NCI-H82 treated with DMSO at 0.1 percent for 48 hours (cell line): ENCODE measurements around the gene WNT10A.

Experiments used
- DNase-seq: peaks from one replicate; lab custom pipeline; 2025; ENCODE audit not compliant: unreplicated experiment; lab: John Stamatoyannopoulos, UW

Gene WNT10A

DNA sequence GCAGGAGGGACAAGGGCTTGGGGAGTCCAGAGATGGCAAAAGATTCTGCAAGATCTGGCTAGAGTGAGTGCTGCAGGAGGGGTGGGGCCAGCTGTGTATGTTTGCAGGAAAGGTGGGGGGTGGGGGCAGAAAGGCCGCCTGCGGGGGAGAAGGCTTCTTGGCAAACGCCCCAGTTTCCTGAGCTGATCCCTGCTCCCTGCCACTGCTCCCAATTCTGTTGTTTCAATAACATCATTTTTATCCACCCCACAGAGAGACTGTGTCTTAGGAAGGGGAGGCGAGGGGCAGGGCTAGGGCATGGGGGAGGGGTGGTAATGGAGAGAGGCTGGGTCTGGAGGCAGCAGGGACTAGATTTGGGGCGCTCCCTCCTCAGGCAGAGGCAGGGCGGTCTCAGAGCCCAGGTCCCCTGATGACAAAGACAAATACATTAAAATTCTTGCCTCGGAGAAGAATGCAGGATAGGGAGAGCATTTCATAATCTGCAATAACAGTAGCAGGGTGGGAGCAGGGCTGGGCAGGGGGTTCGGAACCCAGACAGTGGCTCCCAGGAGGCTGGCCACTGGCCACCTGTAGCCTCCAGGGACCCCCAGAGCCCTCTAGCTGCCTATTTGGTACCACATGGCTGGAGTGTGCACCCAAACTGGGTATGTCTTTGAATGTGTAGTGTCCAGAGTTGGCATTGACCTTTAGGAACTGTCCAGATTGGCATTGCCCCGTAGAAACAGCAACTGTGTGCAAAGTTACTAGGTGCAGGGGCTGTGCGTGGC is 23.1 kb upstream of the WNT10A start:
- no peak for DNase-seq

GRCh38 chr2:218858138-218858445 is 22.6 kb upstream of the WNT10A start:
- DNase-seq: no peak

GRCh38 chr2:218858671-218859555 is 21.7 kb upstream of the WNT10A start:
- DNase-seq: no peak

- DNase-seq: no peak
These were observed 21.1 kb upstream of the WNT10A start, which contains the start of gene WNT6 for GRCh38 chr2:218859556-218859987. Gene WNT6 (plus strand): TSS chr2:218859805. CDS start chr2:218860038, 233 bp downstream.

DNA sequence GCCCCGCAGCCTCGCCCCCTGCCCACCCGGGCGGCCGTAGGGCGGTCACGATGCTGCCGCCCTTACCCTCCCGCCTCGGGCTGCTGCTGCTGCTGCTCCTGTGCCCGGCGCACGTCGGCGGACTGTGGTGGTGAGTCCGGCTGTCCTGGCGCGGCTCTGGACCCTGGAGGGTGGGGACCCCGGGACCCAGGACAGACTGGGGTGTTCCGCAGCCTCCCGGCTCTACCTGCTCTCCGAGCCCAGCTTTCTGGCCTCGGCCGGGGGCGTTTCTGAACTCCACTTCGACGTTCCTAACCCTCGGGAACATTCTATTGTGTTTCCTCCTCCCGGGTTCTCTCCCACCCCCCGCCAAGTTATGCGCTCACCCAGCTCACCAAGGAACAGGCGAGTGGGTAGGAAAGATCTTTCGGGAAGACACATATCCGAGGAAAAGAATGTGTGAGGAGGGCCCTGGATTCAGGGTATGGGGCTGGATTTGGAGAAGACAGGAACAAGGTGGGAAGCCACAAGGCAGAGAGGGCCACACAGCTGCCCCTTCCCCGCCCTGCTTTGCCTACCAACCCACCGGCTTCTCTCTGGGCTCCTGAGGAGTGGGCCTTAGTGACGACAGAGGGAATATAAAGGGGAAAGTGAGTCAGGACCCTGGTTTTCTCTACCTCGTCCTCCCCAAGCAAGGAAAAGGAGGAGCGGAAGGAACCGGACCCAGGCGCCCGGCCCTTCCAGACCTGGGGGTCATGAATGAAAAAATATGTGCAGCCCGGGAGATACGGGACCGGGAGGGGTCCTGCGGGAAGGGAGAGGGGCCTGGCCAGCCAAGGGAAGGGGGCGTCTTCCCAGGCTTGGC is 20.4 kb upstream of the WNT10A start:
- no peak for DNase-seq

DNA sequence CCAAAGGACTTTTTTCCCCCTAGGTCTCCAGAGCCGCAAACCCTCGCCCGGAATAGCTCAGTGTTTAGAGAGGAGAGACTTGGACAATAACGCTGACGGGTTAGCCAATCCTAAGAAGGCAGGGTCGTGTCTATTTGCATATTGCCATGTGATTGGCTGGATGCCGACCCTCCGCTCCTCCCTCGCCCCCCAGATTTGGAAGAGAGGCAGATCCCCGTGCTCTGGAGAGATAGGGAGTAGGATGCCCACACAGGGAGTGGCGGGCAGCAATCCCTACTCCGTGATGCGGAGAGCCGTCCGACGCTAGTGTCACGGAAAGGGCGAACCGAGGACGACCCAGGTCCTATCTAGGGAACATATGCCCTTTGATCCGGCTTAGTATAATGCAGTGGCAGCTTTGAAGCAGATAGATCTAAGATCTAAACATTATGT is 19.7 kb upstream of the WNT10A start:
- DNase-seq: peak; percentile 98

- DNase-seq: no peak
These were observed 18.9 kb upstream of the WNT10A start for GRCh38 chr2:218861645-218862318.

- no peak for DNase-seq
These were observed 17.6 kb upstream of the WNT10A start for GRCh38 chr2:218863021-218863520.

GRCh38 chr2:218865396-218865795 is 15.3 kb upstream of the WNT10A start:
- DNase-seq: no peak

GRCh38 chr2:218865999-218866398 is 14.7 kb upstream of the WNT10A start:
- DNase-seq: no peak

GRCh38 chr2:218867900-218868299 is 12.8 kb upstream of the WNT10A start:
- no peak for DNase-seq

GRCh38 chr2:218869064-218869463 is 11.6 kb upstream of the WNT10A start:
- DNase-seq: no peak

DNA sequence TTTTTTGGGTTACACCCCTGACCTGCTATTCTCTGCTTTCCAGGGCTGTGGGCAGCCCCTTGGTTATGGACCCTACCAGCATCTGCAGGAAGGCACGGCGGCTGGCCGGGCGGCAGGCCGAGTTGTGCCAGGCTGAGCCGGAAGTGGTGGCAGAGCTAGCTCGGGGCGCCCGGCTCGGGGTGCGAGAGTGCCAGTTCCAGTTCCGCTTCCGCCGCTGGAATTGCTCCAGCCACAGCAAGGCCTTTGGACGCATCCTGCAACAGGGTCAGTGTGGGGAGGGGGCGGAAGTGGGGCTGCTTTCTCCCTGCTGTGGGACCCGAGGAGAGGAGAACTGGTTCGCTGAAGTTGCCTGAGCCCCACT is 9.7 kb upstream of the WNT10A start:
- no peak for DNase-seq

DNA sequence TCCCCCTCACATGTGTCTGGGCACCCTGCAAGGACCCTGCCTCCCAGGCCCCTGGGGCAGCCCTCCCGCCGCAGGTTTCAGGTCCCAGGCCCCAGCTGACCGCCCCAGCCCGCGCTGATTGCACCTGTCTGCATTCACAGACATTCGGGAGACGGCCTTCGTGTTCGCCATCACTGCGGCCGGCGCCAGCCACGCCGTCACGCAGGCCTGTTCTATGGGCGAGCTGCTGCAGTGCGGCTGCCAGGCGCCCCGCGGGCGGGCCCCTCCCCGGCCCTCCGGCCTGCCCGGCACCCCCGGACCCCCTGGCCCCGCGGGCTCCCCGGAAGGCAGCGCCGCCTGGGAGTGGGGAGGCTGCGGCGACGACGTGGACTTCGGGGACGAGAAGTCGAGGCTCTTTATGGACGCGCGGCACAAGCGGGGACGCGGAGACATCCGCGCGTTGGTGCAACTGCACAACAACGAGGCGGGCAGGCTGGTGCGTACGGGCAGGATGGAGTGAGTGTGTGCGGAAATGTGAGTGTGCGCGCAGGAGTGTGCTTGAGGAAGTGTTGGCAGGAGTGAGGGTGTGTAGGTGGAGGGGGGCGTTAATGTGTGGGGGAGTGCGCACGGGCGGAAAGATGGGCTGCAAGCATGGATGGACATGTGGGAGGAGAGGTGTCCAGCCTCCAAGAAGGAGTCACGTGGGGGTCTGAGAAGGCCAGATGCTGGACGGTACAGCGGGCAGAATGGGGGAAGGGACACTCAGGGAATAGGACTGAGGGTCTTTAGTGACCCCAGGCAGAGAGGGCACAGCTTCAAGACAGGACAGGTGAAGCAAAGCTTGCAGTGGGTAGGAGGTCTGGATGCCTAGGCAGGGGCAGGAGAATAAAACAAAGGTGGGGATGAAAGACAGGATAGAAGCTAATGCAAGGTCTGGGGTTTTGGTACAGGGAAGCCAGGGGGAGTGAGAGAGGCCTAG is 9.0 kb upstream of the WNT10A start:
- DNase-seq: no peak

GRCh38 chr2:218872645-218873358 is 7.8 kb upstream of the WNT10A start:
- no peak for DNase-seq

DNA sequence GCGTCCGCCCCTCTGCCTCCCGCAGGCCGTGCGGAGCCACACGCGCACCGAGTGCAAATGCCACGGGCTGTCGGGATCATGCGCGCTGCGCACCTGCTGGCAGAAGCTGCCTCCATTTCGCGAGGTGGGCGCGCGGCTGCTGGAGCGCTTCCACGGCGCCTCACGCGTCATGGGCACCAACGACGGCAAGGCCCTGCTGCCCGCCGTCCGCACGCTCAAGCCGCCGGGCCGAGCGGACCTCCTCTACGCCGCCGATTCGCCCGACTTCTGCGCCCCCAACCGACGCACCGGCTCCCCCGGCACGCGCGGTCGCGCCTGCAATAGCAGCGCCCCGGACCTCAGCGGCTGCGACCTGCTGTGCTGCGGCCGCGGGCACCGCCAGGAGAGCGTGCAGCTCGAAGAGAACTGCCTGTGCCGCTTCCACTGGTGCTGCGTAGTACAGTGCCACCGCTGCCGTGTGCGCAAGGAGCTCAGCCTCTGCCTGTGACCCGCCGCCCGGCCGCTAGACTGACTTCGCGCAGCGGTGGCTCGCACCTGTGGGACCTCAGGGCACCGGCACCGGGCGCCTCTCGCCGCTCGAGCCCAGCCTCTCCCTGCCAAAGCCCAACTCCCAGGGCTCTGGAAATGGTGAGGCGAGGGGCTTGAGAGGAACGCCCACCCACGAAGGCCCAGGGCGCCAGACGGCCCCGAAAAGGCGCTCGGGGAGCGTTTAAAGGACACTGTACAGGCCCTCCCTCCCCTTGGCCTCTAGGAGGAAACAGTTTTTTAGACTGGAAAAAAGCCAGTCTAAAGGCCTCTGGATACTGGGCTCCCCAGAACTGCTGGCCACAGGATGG is 7.1 kb upstream of the WNT10A start:
- DNase-seq: no peak

DNA sequence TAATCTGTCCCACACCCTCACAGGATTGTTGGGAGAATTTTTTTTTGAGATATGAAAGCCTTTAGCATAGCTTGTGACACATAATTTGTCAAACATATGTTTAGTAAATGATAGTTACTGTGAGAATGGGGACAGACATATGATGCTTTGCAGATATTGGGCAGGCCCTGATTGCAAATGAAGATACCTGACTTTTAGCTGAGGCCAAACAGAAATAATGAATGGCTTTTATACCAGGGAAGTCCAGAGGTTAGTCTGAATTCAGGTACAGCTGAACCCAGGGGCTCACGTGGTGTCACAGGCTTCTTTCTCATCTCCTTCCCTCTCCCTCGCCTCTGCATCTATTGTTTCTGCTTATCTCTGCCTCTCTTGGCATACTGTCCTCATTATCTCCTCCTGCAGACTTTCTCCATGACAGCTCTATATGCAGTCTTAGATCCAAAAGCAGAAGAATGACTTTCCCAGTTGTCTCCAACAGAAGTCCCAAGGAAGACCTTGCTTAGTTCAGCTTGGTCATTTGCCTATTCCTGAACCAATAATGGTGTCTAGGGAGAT is 4.9 kb upstream of the WNT10A start:
- DNase-seq: no peak
